Endothelial cell of umbilical vein (primary cell): ENCODE results near the gene P2RY6. TPM values are rescaled to one million over a fixed set of nuclear protein-coding genes. Genes with fewer than 3 reads are reported as not detected.

ENCODE experiments used
- BruUV-seq: library from RNA; stranded (reverse); fragments of 400-500 nt; replicated peaks from 2 replicates; lab custom pipeline; 2021; lab: Mats Ljungman, UMichigan
- CTCF ChIA-PET: fragments of 300-600, 350-600 bp; sonication (Branson Sonifier 250); formaldehyde crosslinking; loops from one replicate; lab custom pipeline; 2021; ENCODE audit warnings: antibody characterized with exemption, inconsistent platforms; lab: Charles Lee
- POLR2A ChIA-PET: fragments of 300-600, 350-600 bp; sonication (Branson Sonifier 250); formaldehyde crosslinking; loops from one replicate; lab custom pipeline; 2021; ENCODE audit warnings: antibody characterized with exemption, inconsistent platforms; lab: Charles Lee
- DNase-seq: peaks from one replicate; pipeline ENCODE4 v3.0.0-alpha.2; 2011; ENCODE audit warnings: low read depth, low spot score
- FAIRE-seq: peaks from 2 replicates; lab custom pipeline; 2011; peaks lifted over from hg19 to GRCh38; lab: Jason Lieb, UNC
- H2AFZ ChIP-seq: 2 replicates; pipeline ENCODE4 v1.6.0; 2012; ENCODE audit warnings: low read depth, low read length, control low read depth, inconsistent platforms
- H3K27ac ChIP-seq: 2 replicates; pipeline ENCODE4 v1.5.1; 2011; ENCODE audit warnings: low read depth, mild to moderate bottlenecking, control low read depth, low read length, moderate library complexity; ENCODE audit not compliant: insufficient read depth
- H3K27me3 ChIP-seq, 2 experiments: 2 replicates each; pipeline versions ENCODE4 v1.6.0 to v1.6.1; 2011; ENCODE audit warnings: low read length in 2 of 2, mixed read lengths in 1 of 2; ENCODE audit not compliant: control insufficient read depth in 2 of 2, insufficient read depth in 2 of 2
- H3K36me3 ChIP-seq, 2 experiments: 2 replicates in 1 of 2; 3 replicates in 1 of 2; pipeline ENCODE4 v1.5.1; 2011; ENCODE audit warnings: low read length in 2 of 2, mild to moderate bottlenecking in 1 of 2, moderate library complexity in 1 of 2; ENCODE audit not compliant: control insufficient read depth in 2 of 2, insufficient read depth in 2 of 2; ENCODE audit errors: extremely low read depth in 1 of 2
- H3K4me1 ChIP-seq: 3 replicates; pipeline ENCODE4 v1.5.1; 2011; ENCODE audit warnings: mild to moderate bottlenecking, low read length; ENCODE audit not compliant: control insufficient read depth, insufficient read depth; ENCODE audit errors: extremely low read depth
- H3K4me2 ChIP-seq: 2 replicates; pipeline ENCODE4 v1.6.1; 2011; ENCODE audit warnings: low read length, control low read depth, mixed read lengths; ENCODE audit not compliant: insufficient read depth
- H3K4me3 ChIP-seq, 3 experiments: fragments of 200-600 bp in 1 of 3; sonication (generic), shearing (Covaris generic) in 1 of 3; replicated peaks in 1 of 3; 2 replicates each; pipeline ENCODE4 v1.5.1; 2011 to 2016; ENCODE audit warnings: control low read depth in 3 of 3, low read length in 3 of 3, mild to moderate bottlenecking in 2 of 3, inconsistent platforms in 1 of 3, low read depth in 1 of 3, moderate library complexity in 1 of 3; ENCODE audit not compliant: insufficient read depth in 1 of 3
- H3K79me2 ChIP-seq: 2 replicates; pipeline ENCODE4 v1.6.0; 2012; ENCODE audit warnings: low read length, inconsistent platforms; ENCODE audit not compliant: control insufficient read depth, insufficient read depth
- H3K9ac ChIP-seq: replicated peaks from 2 replicates; pipeline ENCODE3; 2011; ENCODE audit warnings: low read length, control low read depth; ENCODE audit not compliant: insufficient read depth; ENCODE audit errors: extremely low read depth
- H3K9me1 ChIP-seq: replicated peaks from 3 replicates; pipeline ENCODE4 v1.6.0; 2011; ENCODE audit warnings: mild to moderate bottlenecking, low read length; ENCODE audit not compliant: control insufficient read depth, insufficient read depth; ENCODE audit errors: extremely low read depth
- H3K9me3 ChIP-seq: replicated peaks from 2 replicates; pipeline ENCODE4 v1.5.1; 2012; ENCODE audit warnings: low read length, inconsistent platforms; ENCODE audit not compliant: control insufficient read depth, insufficient read depth
- H4K20me1 ChIP-seq: replicated peaks from 2 replicates; pipeline ENCODE3; 2011; ENCODE audit warnings: mild to moderate bottlenecking, low read length; ENCODE audit not compliant: control insufficient read depth, insufficient read depth; ENCODE audit errors: extremely low read depth
- CTCF ChIP-seq, 2 donors: IDR thresholded peaks; 1 replicate in 1 of 2; 2 replicates in 1 of 2; pipeline ENCODE4 v1.5.1; 2011; ENCODE audit warnings: low read length in 2 of 2, mild to moderate bottlenecking in 2 of 2, moderate library complexity in 2 of 2, control low read depth in 1 of 2, inconsistent platforms in 1 of 2, low read depth in 1 of 2; ENCODE audit not compliant: insufficient read depth in 1 of 2; ENCODE audit errors: extremely low read depth in 1 of 2
- EZH2 ChIP-seq: IDR thresholded peaks from 2 replicates; pipeline ENCODE4 v1.6.1; 2012; ENCODE audit warnings: borderline replicate concordance, low read depth, mild to moderate bottlenecking, moderate library complexity, low read length, inconsistent platforms; ENCODE audit not compliant: severe bottlenecking
- FOS ChIP-seq: IDR thresholded peaks from 2 replicates; pipeline ENCODE4 v1.6.1; 2011; ENCODE audit warnings: mild to moderate bottlenecking, low read length, moderate library complexity, borderline replicate concordance; ENCODE audit not compliant: insufficient read depth
- GATA2 ChIP-seq: IDR thresholded peaks from 2 replicates; pipeline ENCODE4 v1.7.0; 2011; ENCODE audit warnings: low read depth, mild to moderate bottlenecking, moderate library complexity, mixed read lengths, low read length; ENCODE audit not compliant: insufficient read length, insufficient read depth
- JUN ChIP-seq: IDR thresholded peaks from 2 replicates; pipeline ENCODE4 v1.6.1; 2011; ENCODE audit warnings: borderline replicate concordance, low read depth; ENCODE audit not compliant: insufficient read length, insufficient read depth
- MYC ChIP-seq: IDR thresholded peaks from one replicate; pipeline ENCODE4 v1.6.1; 2011; ENCODE audit warnings: mild to moderate bottlenecking, low read depth, low read length
- POLR2A ChIP-seq: IDR thresholded peaks from 2 replicates; pipeline ENCODE4 v1.6.1; 2012; ENCODE audit warnings: low read depth, mild to moderate bottlenecking, control low read depth, low read length
- POLR2AphosphoS5 ChIP-seq: IDR thresholded peaks from 2 replicates; pipeline ENCODE4 v1.6.1; 2012; ENCODE audit warnings: low read depth, mild to moderate bottlenecking, control low read depth, low read length, moderate library complexity; ENCODE audit not compliant: insufficient read depth
- dilution Hi-C: fragments of 300-500 bp; cut with MboI; formaldehyde crosslinking; loops from one replicate; pipeline ENCODE4 v1.15.0; 2019; ENCODE audit warnings: low sequenced_read_pairs; ENCODE audit not compliant: extremely low pct_ligation_motif_present
- intact Hi-C: fragments of 100-400 bp; cut with micrococcal nuclease; formaldehyde crosslinking; loops from one replicate; pipeline ENCODE4 v1.10.0; 2022
- polyA plus RNA-seq, 4 experiments: library from polyadenylated mRNA; depleted of rRNA in 3 of 4; stranded (reverse) in 3 of 4; unstranded in 1 of 4; fragments of >200 nt; gene quantifications; 2 replicates each; pipeline versions ENCODE4 v1.2.1 to v1.2.3, GENCODE V29; 2011 to 2012; ENCODE audit warnings: missing spikeins in 1 of 4
- total RNA-seq: library from RNA; stranded (reverse); gene quantifications from 2 replicates; pipeline ENCODE4 v1.2.3, GENCODE V29; 2021
- TF ChIP-seq, protein P1 (sequence below): IDR thresholded peaks from 2 replicates; pipeline ENCODE4 v1.6.1; 2011; ENCODE audit not compliant: insufficient read depth, insufficient read length

The P2RY6 gene
- total and polyA plus RNA-seq, 2 donors (not counting 3 experiments of a cell fraction or from before 2014, with no cell fraction given), result 0.47 TPM; not detected in 1

DNA sequence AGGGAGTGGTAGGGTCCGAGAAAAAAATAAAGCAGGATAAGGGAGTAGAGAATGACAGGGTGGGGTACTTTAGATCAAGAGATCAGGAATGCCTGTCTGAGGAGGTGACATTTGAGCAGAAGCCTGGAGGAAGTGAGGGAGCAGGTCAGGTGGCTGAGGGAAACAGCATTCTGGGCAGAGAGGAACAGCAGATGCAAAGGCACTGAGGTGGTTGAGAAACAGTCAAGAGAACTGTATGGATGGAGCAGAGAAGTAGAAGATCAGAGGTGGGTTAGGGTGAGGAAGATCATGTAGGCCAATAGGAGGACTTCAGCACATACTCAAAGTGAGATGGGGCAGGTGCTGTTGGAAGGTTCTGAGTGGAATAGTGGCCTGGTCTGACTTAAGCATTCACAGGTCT is 44.3 kb downstream of the P2RY6 start:
- ChIA-PET POLR2A (no interaction called here), CTCF (interaction anchor here (16.0 kb wide), 1 partner anchor 19 kb away, joined by 455 read pairs; no protein-coding TSS in a partner anchor)
- H3K27ac ChIP-seq, result no peak overlapping the region
- no peak overlapping the region for H2AFZ ChIP-seq
- FAIRE-seq, result no peak
- H3K9me1 ChIP-seq, result no peaks in the 10 kb centered on the region
- no peak for DNase-seq
- TF ChIP-seq EZH2 (no peak), FOS (no peak), POLR2AphosphoS5 (no peak), JUN (no peak), MYC (no peak), POLR2A (no peak), GATA2 (no peak), CTCF (IDR thresholded peaks at IDR 0.05; ENCODE audit: extremely low read depth in 1 of 2, insufficient read depth in 1 of 2, low read depth in 1 of 2, low read length in 2 of 2) (no peak)
- TF ChIP-seq, protein P1, sequence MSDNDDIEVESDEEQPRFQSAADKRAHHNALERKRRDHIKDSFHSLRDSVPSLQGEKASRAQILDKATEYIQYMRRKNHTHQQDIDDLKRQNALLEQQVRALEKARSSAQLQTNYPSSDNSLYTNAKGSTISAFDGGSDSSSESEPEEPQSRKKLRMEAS, result no peak
- H3K4me1 ChIP-seq, result peaks cover 37% of the 10 kb centered on the region
- H3K9ac ChIP-seq, result no peak overlapping the region
- no peak overlapping the region for H3K4me2 ChIP-seq
- H3K36me3 ChIP-seq, result peaks cover 0 to 3% of the 10 kb centered on the region in 2 experiments
- H4K20me1 ChIP-seq, result no peaks in the 10 kb centered on the region
- no peaks in the 10 kb centered on the region for H3K27me3 ChIP-seq
- H3K9me3 ChIP-seq, result no peaks in the 10 kb centered on the region
- dilution Hi-C loops, result no loop called here
- H3K79me2 ChIP-seq, result peaks cover 40% of the 10 kb centered on the region
- intact Hi-C loops, result no loop called here
- no TSS peak for BruUV-seq
- H3K4me3 ChIP-seq, result no peak overlapping the region
